DOHH2 (cell line): ENCODE data around the gene LAGE3.
A peak's percentile ranks its signal among the peaks of the same experiment; 100 is the strongest.

Experiments
- H3F3A ChIP-seq: fragments of 200-600 bp; sonication (generic), shearing (Covaris generic); 2 replicates; pipeline ENCODE4 v1.6.0; 2016; ENCODE audit warnings: antibody characterized with exemption, mild to moderate bottlenecking; ENCODE audit not compliant: control insufficient read depth, insufficient read depth
- H3K27ac ChIP-seq: fragments of 200-600 bp; sonication (generic); 2 replicates; pipeline ENCODE4 v1.5.1; 2014; ENCODE audit warnings: low read depth, mild to moderate bottlenecking, low read length, moderate library complexity
- H3K27me3 ChIP-seq: fragments of 200-600 bp; sonication (generic); 2 replicates; pipeline ENCODE4 v1.6.1; 2014; ENCODE audit warnings: mild to moderate bottlenecking, low read length, mixed read lengths; ENCODE audit not compliant: control insufficient read depth
- H3K36me3 ChIP-seq: fragments of 200-600 bp; sonication (generic); 2 replicates; pipeline ENCODE4 v1.6.1; 2014; ENCODE audit warnings: mild to moderate bottlenecking, low read length, moderate library complexity, mixed read lengths; ENCODE audit not compliant: control insufficient read depth
- H3K4me1 ChIP-seq: fragments of 200-600 bp; sonication (generic); 2 replicates; pipeline ENCODE4 v1.6.1; 2014; ENCODE audit warnings: mild to moderate bottlenecking, low read length, mixed read lengths; ENCODE audit not compliant: control insufficient read depth
- H3K4me2 ChIP-seq: fragments of 200-600 bp; sonication (generic); 2 replicates; pipeline ENCODE4 v1.6.0; 2014; ENCODE audit warnings: mild to moderate bottlenecking, low read length, moderate library complexity
- H3K4me3 ChIP-seq: fragments of 200-600 bp; sonication (generic); 2 replicates; pipeline ENCODE4 v1.5.1; 2014; ENCODE audit warnings: mild to moderate bottlenecking, low read length, mixed read lengths
- H3K79me2 ChIP-seq: fragments of 200-600 bp; sonication (generic); 2 replicates; pipeline ENCODE4 v1.6.1; 2014; ENCODE audit warnings: mild to moderate bottlenecking, low read length, mixed read lengths; ENCODE audit not compliant: control insufficient read depth
- H3K9me2 ChIP-seq: fragments of 200-600 bp; sonication (generic); replicated peaks from 2 replicates; pipeline ENCODE4 v1.6.1; 2014; ENCODE audit warnings: mild to moderate bottlenecking, low read length, mixed read lengths; ENCODE audit not compliant: control insufficient read depth
- H3K9me3 ChIP-seq: fragments of 200-600 bp; sonication (generic); 2 replicates; pipeline ENCODE4 v1.6.1; 2014; ENCODE audit warnings: antibody characterized with exemption, low read length, mixed read lengths; ENCODE audit not compliant: control insufficient read depth, insufficient read depth
- H4K20me1 ChIP-seq: fragments of 200-600 bp; sonication (generic); 2 replicates; pipeline ENCODE4 v1.6.0; 2014; ENCODE audit warnings: low read depth, mild to moderate bottlenecking, antibody characterized with exemption, low read length, moderate library complexity; ENCODE audit not compliant: control insufficient read depth, insufficient read depth
- EZH2phosphoT487 ChIP-seq: fragments of 200-600 bp; sonication (generic); IDR thresholded peaks from 2 replicates; pipeline ENCODE4 v1.6.1; 2017; ENCODE audit warnings: borderline replicate concordance, mild to moderate bottlenecking, antibody characterized with exemption, low read length, moderate library complexity, mixed read lengths
- TF ChIP-seq, protein P1 (sequence below): fragments of 200-600 bp; sonication (generic); IDR thresholded peaks from one replicate; pipeline ENCODE4 v1.5.1; 2014; ENCODE audit warnings: antibody characterized with exemption, mild to moderate bottlenecking, low read depth, low read length; ENCODE audit not compliant: poor library complexity, severe bottlenecking

The LAGE3 gene

DNA sequence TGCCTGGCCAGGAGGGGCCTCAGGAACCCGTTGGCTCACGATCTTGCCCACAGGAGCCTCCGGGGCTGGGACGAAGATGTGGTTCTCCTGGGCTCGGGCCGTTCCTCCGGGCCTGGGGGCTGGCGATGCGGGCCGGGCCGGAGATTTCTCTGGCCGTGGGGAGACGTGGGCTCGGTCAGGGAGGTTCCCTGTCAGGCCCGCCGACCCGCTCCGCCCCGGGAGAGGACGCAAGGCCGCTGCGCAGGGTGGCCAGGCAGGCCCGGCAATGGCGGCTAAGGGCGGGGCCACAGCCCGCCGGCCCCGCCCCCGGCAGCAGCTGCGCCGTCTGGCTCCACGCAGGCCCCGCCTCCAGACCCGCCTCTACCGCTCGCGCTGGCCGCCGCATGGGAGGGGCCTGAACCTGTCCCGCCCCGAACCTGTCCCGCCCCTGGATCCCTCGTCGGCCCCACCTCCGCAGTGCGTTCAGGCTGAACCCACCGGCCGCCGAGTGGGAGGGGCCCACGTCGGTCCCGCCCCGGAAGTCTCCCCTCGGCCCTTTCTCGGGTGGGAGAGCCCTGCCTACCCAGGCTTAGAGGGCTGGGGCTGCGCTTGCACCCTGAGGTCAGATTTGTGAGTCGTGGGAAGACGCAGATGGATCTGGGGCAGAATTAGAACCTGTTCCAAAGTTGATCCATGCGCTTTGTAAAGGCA is 37.0 kb upstream of the LAGE3 start, which contains the start of gene FAM3A:
Gene FAM3A, minus strand, starts transcription at position 267 of the 690 bp plus-strand sequence. CDS start 460 bp downstream, outside the sequence.
- Histone ChIP-seq H3F3A (no peaks in the 10 kb centered on the region), H3K9me2 (no peaks in the 10 kb centered on the region), H3K9me3 (no peaks in the 10 kb centered on the region), H3K27ac (peak within 1 kb of the TSS; percentile 35), H4K20me1 (no peaks in the 10 kb centered on the region), H3K27me3 (no peaks in the 10 kb centered on the region), H3K4me3 (peak within 1 kb of the TSS; percentile 84), H3K36me3 (peaks cover 4% of the 10 kb centered on the region; the same call in 1 of the 2 replicates), H3K4me2 (peak within 1 kb of the TSS; percentile 91), H3K4me1 (peaks cover 17% of the 10 kb centered on the region), H3K79me2 (peaks cover 16% of the 10 kb centered on the region)
- TF ChIP-seq, protein P1, sequence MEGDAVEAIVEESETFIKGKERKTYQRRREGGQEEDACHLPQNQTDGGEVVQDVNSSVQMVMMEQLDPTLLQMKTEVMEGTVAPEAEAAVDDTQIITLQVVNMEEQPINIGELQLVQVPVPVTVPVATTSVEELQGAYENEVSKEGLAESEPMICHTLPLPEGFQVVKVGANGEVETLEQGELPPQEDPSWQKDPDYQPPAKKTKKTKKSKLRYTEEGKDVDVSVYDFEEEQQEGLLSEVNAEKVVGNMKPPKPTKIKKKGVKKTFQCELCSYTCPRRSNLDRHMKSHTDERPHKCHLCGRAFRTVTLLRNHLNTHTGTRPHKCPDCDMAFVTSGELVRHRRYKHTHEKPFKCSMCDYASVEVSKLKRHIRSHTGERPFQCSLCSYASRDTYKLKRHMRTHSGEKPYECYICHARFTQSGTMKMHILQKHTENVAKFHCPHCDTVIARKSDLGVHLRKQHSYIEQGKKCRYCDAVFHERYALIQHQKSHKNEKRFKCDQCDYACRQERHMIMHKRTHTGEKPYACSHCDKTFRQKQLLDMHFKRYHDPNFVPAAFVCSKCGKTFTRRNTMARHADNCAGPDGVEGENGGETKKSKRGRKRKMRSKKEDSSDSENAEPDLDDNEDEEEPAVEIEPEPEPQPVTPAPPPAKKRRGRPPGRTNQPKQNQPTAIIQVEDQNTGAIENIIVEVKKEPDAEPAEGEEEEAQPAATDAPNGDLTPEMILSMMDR, result no peak
- TF ChIP-seq EZH2phosphoT487, result no peak

DNA sequence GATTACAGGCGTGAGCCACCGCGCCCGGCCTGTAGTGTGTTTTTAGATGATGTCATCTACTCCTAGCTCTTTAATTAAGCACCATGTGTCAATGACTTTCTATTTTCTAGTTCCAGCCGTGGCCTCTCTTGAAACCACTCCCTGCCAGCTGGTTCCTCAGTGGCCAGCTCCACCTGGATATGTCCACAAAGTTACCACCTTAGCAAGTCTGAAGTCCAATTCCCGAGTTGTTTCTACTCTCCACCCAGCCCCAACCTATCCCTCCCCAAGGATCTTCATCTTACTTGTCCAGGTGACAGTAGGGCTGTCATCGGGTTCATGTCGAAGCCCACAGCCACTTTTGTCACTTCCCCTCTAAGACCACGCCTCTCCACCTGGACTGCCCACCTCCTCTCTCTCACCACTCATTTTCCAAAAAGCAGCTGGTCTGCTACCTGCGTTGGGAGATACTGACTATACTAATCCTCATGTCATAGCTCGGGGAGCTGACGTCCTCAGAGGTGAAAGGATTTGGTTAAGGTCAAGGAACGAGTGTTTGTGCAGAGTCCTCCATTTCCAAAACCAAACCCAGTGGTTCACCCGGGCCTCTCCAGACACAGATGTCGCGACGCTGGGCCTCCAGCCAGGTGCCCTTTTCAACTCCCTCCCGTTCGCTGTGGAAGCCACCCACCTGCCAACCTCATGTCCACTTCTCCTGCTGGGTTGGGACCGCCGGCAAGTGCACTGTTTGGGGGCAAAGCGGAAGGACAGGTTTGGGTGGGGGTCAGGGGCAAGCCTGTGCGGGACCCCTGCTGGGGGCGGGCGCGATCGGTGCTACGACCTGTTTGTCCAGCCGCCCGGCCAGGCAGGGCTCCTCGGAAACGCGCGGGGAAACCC is 36.2 kb upstream of the LAGE3 start:
- H3K79me2 ChIP-seq, result peaks cover 16% of the 10 kb centered on the region
- H3K27ac ChIP-seq, result peak overlapping the region; percentile 35
- no peaks in the 10 kb centered on the region for H3F3A ChIP-seq
- H3K4me3 ChIP-seq, result peak overlapping the region; percentile 84
- peaks cover 17% of the 10 kb centered on the region for H3K4me1 ChIP-seq
- peaks cover 7% of the 10 kb centered on the region; the same call in 1 of the 2 replicates for H3K36me3 ChIP-seq
- H3K9me3 ChIP-seq, result no peaks in the 10 kb centered on the region
- H3K27me3 ChIP-seq, result no peaks in the 10 kb centered on the region
- no peaks in the 10 kb centered on the region for H3K9me2 ChIP-seq
- TF ChIP-seq, protein P1, result no peak
- TF ChIP-seq EZH2phosphoT487, result no peak
- H4K20me1 ChIP-seq, result no peaks in the 10 kb centered on the region
- peak overlapping the region; percentile 89 for H3K4me2 ChIP-seq

DNA sequence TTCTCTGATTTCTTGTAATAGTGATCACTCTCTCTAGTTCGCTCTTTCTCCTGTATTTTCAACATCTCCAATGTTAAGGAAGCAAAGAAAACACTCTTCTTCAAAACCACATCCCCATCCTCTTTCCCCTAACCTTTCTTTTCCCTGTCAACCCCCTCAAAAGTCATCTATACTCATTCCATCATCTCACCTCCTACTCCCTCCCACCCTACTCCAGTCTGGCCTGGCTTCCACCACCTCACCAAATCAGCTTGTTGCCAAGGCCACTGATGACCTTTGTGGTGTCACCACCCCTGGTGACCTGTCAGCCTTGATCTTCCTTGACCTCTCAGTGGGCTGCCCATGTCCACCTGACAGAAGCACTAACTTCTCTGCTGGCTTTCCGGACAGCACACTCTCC is 34.6 kb upstream of the LAGE3 start:
- no peak for TF ChIP-seq EZH2phosphoT487
- TF ChIP-seq, protein P1, result no peak
- Histone ChIP-seq H3F3A (no peaks in the 10 kb centered on the region), H3K4me1 (peaks cover 17% of the 10 kb centered on the region), H3K9me3 (no peaks in the 10 kb centered on the region), H3K27ac (no peak overlapping the region), H3K4me3 (no peak overlapping the region), H3K4me2 (no peak overlapping the region), H3K79me2 (peaks cover 16% of the 10 kb centered on the region), H3K27me3 (no peaks in the 10 kb centered on the region), H4K20me1 (no peaks in the 10 kb centered on the region), H3K9me2 (no peaks in the 10 kb centered on the region), H3K36me3 (peaks cover 15% of the 10 kb centered on the region; the same call in 1 of the 2 replicates)
